Activated CD8-positive, alpha-beta memory T cell treated with anti-CD3 and anti-CD28 coated beads for 24 hours (primary cell): ENCODE measurements around the gene GNB5.
A peak's percentile ranks its signal among the peaks of the same experiment; 100 is the strongest.
"Not testable (repeated sequence)": the region's sequence is repeated elsewhere in the genome, so short reads cannot be mapped to it uniquely, and the experiment has no call there.

Source experiments
- DNase-seq: peaks from one replicate; pipeline ENCODE4 v3.0.0-alpha.2; 2020

GNB5 gene

GRCh38 chr15:52086011-52086786, 105.0 kb downstream of the GNB5 start:
- DNase-seq: no peak

- no peak for DNase-seq
These were observed 105.9 kb downstream of the GNB5 start for GRCh38 chr15:52085299-52085698.

- DNase-seq: no peak
These were observed 107.6 kb downstream of the GNB5 start for GRCh38 chr15:52083603-52084002.

- DNase-seq: not testable (repeated sequence)
These were observed 108.2 kb downstream of the GNB5 start for GRCh38 chr15:52083037-52083359.

- DNase-seq: no peak
These were observed 108.8 kb downstream of the GNB5 start for GRCh38 chr15:52082197-52083036.

DNA sequence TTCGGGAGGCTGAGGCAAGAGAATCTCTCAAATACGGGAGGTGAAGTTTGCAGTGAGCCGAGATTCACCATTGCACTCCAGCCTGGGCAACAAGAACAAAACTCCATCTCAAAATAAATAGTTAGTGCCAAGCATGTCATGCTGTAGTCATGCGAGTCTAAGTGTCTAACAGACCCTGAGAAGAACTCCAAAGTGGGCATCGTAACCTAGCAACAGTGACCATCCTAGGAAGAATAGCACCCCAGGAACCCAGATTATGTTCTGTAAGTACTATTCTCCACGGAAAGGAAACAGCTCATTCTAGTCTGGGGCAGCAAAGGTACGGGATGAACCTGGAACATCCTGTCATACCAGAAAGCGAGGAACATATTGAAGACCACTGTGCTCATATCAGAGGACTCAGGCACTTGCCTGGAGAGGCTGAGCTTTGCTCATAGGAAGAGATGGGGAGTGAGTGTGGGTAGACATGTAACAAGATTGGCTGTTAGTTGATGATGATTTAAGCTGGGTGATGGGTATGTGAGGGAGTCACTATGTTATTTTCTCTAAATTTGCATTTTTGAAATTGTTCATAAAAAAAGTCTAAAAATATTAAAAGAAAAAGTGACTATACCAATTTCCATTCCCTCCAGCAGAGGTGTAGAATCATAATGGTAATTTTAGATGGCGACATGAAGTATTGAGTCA, 110.3 kb downstream of the GNB5 start:
- DNase-seq: no peak

- DNase-seq: no peak
These were observed 111.2 kb downstream of the GNB5 start for GRCh38 chr15:52080031-52080430.

DNA sequence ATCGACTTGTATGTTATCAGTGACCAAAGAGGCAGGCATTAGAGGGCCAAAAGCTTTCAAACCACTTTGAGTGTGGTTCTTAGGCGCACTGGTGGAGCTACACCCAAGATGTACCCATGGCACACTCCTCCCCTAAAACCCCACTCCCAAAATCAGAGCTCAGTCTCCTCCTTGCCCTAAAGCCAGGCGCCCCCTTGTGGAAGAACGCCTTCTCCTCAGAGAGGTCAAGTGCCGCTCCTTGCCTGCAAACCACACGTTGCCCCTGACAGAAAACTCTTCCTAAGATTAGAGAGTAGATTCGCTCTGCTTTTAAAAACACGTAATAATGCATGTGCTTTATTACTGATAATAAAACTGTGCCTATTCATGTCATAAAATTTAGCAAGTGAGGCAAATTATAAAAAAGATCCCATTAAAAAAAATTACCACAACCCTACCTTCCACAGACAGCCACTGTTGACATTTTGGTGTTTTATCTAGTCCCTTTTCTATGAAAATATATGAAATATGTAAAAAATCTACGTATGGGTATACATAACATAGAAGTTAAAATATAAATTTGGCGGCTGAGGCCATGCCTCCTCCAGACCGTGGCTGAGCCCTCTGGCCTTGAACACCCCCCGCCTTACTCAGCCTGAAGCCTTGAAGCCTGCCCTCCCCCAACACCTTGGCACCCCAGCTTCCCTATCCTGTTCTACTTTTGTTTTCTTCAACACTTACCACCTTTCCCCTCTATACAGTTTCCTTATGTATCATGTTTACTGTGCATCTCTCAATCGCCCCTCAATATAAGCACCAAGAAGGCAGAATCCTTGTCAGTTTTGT, 112.1 kb downstream of the GNB5 start:
- peak; percentile 92 for DNase-seq

GRCh38 chr15:52078197-52078875, 112.9 kb downstream of the GNB5 start:
- no peak for DNase-seq

- DNase-seq: no peak
These were observed 114.1 kb downstream of the GNB5 start for GRCh38 chr15:52076889-52077781.

DNA sequence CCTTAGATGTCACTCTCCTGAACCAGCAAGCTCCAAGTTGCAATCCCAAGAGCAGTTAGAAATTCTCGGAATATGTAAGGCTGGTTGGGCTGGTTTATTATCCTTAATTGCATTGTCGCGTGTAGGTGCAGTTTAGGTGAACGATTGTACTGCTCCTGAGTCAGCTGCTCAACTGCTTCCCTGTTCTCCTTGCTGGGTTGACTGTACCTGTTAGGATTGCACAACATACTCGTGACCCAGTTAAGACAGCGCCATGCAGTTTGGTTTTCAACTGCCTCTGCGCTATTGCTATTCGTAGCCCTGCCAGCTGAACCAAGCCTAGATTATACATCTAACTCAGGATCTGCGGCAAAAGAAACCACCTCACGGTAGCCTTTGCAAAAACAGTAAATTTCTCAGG, 119.6 kb downstream of the GNB5 start:
- DNase-seq: no peak

- DNase-seq: no peak
These were observed 121.6 kb downstream of the GNB5 start for GRCh38 chr15:52069559-52069958.

DNA sequence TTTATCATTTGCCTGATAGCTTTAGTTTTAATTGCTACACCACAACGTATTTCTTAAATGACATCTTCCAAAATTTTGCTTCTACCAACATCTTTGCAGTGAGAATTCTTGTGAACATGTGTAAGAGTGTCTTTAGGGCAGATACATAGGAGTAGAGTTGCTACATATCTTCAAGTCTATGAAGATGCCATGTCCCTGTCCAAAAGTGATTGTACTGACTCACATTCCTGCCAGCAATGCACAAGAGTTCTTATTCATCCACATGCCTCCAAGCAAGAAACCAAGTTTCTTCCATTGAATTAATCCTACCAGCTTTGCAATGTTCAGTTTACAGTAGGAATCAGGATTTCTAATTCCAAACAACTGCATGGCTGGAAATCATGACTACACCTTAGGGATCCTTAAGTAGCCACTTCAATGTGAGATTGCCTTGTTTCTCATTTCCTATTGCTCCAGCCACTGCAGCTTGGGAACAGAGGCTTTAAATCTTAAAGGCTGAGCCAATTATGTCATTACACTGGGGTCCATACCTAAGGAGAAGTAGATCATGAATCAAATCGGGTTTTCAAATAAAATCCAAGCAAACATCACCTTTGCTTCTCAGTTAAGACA, 123.1 kb downstream of the GNB5 start:
- no peak for DNase-seq

DNA sequence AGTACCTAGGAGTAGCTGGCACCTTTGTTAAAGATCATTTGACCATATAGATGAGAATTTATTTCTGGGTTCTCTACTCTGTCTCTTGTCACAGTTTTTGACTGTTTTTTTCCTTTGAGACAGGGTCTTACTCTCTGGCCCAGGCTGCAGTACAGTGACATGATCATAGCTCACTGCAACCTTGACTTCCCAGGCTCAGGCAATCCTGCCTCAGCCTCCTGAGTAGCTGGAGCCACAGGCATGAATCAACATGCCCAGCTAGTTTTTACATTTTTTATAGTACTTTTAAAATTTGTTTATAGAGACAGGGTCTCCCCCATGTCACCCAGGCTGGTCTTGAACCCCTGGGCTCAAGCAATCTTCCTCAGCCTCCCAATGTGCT, 123.7 kb downstream of the GNB5 start:
- no peak for DNase-seq

- DNase-seq: no peak
These were observed 124.2 kb downstream of the GNB5 start for GRCh38 chr15:52066842-52067544.
